ENCODE results near the gene TMED8.

DNA sequence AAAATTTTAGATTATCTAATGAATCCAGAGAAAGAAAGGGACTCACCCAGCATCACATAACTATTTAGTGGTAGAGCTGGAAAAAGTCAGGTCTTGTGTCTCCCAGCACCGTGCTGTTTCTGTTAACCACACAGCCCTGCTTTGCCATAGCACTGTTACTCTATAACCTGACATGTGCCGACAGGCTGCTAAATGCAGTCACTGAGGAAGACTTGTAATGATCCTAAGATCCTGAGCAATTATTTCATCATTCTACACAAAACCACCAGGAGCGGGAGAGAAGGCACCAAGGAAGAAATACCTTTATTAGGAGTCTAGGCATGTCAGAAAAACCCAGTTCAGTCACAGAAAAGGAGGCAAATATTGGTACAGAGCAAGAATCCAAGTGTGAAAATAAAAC is 49.5 kb upstream of the TMED8 start:
- TF ChIP-seq ZFX (IDR thresholded peaks at IDR 0.05) (no peak), CTCF (conservative IDR thresholded peaks at IDR 0.05) (no peak)
